Epithelial cell of proximal tubule (primary cell): ENCODE results near the gene GSTM5. TPM values are rescaled to one million over a fixed set of nuclear protein-coding genes. Genes with fewer than 3 reads are reported as not detected.
A peak's percentile ranks its signal among the peaks of the same experiment; 100 is the strongest.
"Not testable (repeated sequence)": the region's sequence is repeated elsewhere in the genome, so short reads cannot be mapped to it uniquely, and the experiment has no call there.

ENCODE experiments used
- DNase-seq: peaks from one replicate; pipeline ENCODE4 v3.0.0-alpha.2; 2011; ENCODE audit warnings: low read depth
- H3K4me3 ChIP-seq: 2 replicates; pipeline ENCODE4 v1.5.1; 2011; ENCODE audit warnings: low read depth, mild to moderate bottlenecking, low read length
- total RNA-seq: library from RNA; depleted of rRNA; stranded (reverse); fragments of >200 nt; gene quantifications from 2 replicates; pipeline ENCODE4 v1.2.3, GENCODE V29; 2015
- TF ChIP-seq, protein P1 (sequence below): conservative IDR thresholded peaks from 2 replicates; pipeline ENCODE4 v1.5.1; 2012; ENCODE audit warnings: low read depth, mild to moderate bottlenecking, low read length

GSTM5 gene
- total RNA-seq: not detected in 2 replicates

DNA sequence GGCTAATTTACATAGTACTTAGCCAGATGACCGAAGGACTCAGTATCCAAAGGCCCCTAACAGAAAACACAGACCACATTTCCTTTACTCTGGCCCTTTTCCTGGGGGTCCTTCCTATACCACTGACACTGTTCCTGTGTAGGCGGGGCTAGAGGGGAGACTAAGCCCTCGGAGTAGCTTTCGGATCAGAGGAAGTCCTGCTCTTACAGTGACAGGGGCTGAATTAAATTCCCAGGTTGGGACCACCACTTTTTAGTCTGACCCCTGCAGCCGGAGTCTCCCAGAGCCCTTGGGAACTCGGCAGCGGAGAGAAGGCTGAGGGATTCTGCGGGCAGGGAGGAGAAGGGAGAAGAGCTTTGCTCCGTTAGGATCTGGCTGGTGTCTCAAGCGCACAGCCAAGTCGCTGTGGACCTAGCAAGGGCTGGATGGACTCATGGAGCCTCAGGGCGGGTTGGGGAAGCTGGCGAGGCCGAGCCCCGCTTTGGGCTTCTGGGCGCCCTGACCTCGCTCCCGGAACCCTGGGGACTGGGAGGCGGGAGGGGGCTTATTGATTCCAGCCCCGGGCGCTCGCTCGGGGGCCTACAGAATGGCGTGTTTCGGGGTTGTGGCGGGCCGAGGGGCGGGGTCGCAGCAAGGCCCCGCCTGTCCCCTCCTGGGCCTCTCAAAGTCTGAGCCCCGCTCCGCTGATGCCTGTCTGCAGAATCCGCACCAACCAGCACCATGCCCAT is at the start of gene GSTM5:
GSTM5 (plus strand) TSS at position 659 of the 728 bp plus-strand sequence; CDS start at position 721, 62 bp downstream.
- not testable (repeated sequence) for DNase-seq, H3K4me3 ChIP-seq

DNA sequence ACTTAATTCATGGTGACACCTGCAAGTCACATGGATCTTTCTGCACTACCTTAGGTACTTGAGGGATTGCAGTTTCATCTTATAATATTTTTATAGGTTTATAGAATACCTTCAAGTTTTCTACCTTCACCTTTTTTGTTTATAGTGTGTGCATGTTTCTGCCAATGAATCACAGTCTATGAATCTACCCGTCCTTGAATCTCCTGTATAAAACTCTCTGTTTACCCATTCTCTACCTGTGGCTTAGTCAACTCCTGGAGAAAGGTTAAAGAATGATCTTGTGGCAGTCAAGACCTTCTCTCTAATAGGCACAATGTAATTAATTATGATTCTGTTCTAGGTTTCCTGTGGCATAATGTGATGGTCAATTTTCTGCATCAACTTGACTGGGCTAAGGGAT is 47.4 kb upstream of the GSTM5 start:
- no peak for DNase-seq
- TF ChIP-seq, protein P1, sequence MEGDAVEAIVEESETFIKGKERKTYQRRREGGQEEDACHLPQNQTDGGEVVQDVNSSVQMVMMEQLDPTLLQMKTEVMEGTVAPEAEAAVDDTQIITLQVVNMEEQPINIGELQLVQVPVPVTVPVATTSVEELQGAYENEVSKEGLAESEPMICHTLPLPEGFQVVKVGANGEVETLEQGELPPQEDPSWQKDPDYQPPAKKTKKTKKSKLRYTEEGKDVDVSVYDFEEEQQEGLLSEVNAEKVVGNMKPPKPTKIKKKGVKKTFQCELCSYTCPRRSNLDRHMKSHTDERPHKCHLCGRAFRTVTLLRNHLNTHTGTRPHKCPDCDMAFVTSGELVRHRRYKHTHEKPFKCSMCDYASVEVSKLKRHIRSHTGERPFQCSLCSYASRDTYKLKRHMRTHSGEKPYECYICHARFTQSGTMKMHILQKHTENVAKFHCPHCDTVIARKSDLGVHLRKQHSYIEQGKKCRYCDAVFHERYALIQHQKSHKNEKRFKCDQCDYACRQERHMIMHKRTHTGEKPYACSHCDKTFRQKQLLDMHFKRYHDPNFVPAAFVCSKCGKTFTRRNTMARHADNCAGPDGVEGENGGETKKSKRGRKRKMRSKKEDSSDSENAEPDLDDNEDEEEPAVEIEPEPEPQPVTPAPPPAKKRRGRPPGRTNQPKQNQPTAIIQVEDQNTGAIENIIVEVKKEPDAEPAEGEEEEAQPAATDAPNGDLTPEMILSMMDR: no peak
- H3K4me3 ChIP-seq: no peak overlapping the region

DNA sequence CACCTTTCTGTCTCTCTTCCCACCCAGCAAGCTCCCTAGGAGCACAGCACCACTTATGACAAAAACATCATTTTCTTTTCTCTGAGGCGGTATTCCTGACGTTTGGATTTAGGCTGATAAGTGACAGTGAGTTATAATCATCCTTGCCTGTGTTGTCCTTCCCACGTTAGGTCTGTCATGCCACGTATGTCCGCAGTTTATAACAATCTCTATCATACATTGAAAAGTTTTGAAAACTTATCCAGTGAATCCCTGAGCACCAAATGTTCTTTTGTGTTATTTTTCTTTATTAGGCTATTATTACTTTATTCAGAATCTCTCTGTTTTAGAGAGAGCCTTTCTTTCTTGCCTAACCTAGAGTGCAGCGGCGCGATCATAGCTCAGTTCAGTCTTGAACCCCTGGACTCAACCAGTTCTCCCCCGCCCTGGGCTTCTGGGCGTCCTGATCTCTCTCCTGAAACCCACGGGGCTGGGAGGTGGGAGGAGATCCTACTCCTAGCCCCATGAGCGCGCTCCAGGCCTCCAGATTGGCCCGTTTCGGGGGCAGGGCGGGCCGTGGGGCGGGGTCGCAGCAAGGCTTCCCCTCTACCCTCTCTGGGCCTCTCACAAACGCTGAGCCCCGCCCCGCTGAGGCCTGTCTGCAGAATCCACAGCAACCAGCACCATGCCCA is 44.5 kb upstream of the GSTM5 start, which contains the start of gene GSTM2:
GSTM2 (plus strand) TSS at position 606 of the 671 bp plus-strand sequence; CDS start at position 665, 59 bp downstream.
- TF ChIP-seq, protein P1: no peak
- no peak for DNase-seq
- H3K4me3 ChIP-seq: peak within 1 kb of the TSS; percentile 45

DNA sequence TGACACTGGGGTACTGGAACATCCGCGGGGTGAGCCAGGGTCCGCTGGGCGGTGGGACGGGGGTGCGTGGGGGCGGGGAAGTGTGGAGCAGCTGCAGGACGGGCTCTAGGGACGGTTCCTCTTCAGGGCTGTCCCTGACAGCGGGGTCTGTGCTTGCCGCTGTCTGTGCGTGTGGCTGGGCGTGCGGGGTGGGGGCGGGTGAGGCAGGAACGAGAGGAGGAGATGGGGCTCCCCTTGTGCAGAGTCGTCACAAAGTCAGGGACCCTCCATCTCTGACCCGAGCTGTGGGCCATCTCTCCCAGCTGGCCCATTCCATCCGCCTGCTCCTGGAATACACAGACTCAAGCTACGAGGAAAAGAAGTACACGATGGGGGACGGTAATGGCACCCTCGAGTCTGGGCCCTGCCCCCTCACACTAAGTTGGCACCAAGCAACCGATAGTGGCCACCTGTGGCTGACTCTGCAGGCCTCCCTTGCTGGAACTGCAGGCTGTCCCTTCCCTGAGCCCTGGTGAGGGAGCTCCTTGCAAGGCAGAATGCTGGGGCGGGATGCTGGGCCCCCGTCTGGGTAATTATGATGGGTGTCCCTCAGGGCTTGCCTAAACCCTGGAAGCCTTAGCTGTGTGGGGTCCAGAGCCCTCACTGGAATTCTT is 43.8 kb upstream of the GSTM5 start:
- TF ChIP-seq, protein P1: no peak
- peak overlapping the region; percentile 45 for H3K4me3 ChIP-seq
- DNase-seq: no peak

DNA sequence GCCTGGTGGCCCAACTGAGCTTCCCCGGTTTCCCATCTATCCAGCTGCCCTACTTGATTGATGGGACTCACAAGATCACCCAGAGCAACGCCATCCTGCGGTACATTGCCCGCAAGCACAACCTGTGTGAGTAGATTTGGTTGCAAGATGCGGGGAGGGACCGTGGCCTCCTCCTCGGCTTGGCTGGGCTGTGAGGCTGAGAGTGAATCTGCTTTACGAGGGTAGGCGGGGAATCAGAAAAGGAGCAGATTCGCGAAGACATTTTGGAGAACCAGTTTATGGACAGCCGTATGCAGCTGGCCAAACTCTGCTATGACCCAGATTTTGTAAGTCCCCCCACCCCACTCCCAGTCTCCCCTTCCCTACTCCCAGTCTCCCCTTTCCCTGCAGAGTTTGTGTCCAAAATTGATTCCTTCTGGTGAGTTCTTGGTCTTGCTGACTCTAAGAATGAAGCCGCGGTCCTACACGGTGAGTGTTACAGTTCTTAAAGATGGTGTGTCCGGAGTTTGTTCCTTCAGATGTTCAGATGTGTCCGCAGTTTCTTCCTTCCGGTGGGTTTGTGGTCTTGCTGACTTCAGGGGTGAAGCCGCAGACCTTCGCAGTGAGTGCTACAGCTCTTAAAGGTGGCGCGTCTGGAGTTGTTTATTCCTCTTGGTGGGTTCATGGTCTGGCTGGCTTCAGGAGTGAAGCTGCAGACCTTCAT is 42.7 kb upstream of the GSTM5 start:
- H3K4me3 ChIP-seq: no peak overlapping the region
- no peak for DNase-seq
- TF ChIP-seq, protein P1: no peak

DNA sequence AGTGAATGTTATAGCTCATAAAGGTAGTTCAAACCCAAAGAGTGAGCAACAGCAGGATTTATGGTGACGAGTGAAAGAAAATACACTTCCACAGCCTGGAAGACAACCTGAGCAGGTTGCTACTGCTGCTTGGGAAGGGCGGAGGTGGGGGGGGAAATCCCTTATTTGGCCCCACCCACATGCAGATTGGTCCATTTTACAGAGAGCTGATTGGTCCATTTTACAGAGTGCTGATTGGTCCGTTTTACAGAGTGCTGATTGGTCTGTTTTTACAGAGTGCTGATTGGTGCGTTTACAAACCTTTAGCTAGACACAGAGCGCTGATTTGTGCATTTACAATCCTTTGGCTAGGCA is 42.1 kb upstream of the GSTM5 start:
- not testable (repeated sequence) for H3K4me3 ChIP-seq, DNase-seq

DNA sequence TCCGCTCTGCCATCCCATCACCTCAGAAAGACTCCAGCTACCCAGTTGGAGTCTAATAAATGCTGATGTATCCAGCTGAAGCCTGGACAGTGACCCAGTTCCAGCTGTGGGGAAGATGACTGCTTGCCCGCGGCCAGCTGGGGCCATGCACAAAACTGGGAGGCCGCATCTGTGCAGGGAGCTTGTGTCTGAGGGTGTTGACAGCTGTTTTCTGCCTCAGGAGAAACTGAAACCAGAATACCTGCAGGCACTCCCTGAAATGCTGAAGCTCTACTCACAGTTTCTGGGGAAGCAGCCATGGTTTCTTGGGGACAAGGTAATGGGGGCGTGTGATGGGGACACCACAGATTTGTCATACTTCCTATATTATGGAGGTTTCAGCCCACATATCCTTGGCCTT is 41.0 kb upstream of the GSTM5 start:
- TF ChIP-seq, protein P1: no peak
- no peak for DNase-seq
- no peak overlapping the region for H3K4me3 ChIP-seq

DNA sequence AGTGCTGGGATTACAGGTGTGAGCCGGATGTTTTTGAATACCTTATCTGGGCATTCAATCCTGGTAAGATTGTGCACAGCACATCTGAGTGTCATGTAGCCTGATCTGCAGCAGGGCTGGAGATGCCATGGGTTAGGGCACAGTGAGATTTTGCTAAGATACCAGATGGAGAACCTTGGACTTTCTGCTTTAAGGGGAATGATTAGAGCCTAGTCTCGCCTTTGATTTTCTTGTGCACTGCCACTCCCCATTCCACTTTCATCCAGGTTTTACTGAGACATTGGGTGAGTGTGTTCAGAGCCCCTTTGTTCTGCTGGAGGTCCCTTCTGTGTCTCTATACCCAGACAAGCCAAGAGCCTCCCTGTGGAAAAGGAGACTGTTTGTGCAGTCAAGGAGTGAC is 38.2 kb upstream of the GSTM5 start:
- H3K4me3 ChIP-seq, DNase-seq: not testable (repeated sequence)

DNA sequence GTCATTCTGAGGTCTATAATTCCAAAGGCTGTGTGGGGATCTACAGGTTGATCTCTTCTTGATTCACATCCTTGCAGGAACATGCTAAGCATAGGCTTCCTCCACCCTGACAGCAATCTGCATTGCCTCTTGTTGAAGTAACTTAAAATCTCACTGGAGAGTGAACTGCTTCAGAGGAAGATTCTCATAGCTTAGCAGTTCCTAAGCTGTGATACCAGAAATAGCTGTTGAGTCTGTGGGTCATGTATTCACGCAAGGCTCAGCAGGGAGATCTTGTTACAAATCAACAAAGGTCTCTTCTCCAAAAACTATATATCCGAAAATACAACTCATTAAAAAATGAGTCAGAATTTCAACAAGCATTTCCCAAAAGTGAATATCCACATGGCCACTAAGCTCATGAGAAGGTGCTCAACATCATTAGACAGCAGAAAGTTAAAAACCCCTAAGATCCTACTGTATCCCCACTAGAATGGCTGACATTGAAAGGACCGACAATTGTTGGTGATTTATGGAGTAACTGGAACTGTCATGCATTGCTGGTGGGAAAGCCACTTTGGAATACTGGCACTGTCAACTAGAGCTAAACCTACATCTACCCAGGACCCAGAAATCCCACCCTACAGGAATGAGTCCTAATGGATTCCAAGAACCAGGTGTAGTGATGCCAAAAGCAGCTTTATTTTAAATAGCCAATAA is 35.2 kb upstream of the GSTM5 start:
- not testable (repeated sequence) for H3K4me3 ChIP-seq, DNase-seq
